SHP77 (cell line): Measurements from ENCODE around the gene FGF18.
"Not testable (repeated sequence)": the region's sequence is repeated elsewhere in the genome, so short reads cannot be mapped to it uniquely, and the experiment has no call there.

Source experiments
- DNase-seq, 2 experiments: peaks; one replicate each; lab custom pipeline; 2025; lab: John Stamatoyannopoulos, UW

The FGF18 gene

DNA sequence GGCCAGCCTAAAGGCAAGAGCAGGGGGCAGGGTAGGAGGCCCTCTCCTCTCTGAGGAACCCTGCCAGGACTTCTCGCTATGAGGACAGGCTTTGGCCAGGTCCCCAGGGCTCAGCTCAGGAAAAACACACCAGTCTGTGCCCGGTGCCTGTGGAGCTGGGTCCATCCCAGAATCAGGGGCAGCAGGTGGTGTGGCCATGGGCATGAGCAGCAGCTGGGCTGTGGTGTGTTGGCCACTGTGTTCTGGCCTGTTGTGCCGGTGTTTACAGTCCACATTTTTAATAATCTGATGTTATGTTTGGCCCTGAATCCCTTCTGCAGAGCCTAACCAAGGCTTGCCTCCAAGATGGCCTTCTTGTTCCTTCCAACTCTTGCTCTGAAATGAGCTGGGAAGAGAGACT lies 77.0 kb downstream of the FGF18 start:
- no peak for DNase-seq

- DNase-seq: not testable (repeated sequence)
Observed at GRCh38 chr5:171497494-171497893, 78.0 kb downstream of the FGF18 start.

DNA sequence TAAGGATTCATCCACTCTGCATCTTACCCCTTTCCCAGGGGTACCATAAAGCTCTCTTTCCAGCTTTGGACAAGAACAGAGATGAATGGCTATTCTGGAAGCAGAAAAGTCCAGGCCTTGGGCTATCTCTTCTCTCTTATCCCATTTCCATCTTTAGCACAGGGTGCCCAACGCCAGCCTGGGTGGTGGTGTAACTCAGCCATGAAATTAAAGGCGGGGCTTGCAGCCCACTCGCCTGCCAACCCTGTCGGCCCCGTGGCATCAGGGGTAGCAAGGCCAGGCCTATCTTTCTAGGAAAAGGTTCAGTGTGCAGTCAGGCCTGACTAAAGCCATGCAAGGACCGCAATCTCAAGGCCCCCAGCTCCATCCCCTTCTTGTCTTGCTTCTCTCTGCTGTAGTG lies 78.7 kb downstream of the FGF18 start:
- DNase-seq: no peak

DNA sequence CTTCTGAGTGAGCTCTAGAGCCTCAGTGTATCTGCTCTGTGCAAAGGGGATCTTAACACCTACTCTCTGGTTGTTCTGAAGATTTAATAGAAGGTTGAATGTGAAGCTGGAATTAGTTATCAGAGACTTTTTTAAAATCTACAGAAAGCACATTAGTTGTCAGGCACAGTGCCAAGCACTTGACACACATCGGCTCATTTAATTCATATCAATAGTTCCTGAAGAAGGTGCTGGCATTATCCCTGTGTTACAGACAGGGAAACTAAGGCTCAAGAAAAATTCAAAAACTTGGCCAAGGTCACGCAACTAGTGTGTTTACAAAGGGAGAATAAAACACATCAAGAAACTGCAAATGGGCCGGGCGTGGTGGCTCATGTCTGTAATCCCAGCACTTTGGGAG lies 80.2 kb downstream of the FGF18 start:
- DNase-seq: no peak

GRCh38 chr5:171505473-171506043 lies 86.1 kb downstream of the FGF18 start:
- DNase-seq: no peak

- DNase-seq: no peak
Observed at GRCh38 chr5:171506951-171507350, 87.5 kb downstream of the FGF18 start.
